OCI-LY7 (cell line): ENCODE measurements around the gene BTAF1. TPM values are rescaled to one million over a fixed set of nuclear protein-coding genes. Genes with fewer than 3 reads are reported as not detected.

Experiments used
- BruUV-seq: library from RNA; stranded (reverse); fragments of 400-500 nt; replicated peaks from 2 replicates; lab custom pipeline; 2021; lab: Mats Ljungman, UMichigan
- CTCF ChIA-PET: fragments of 300-600 bp; sonication (Branson Sonifier 250); formaldehyde crosslinking; loops from one replicate; lab custom pipeline; 2022; ENCODE audit warnings: antibody characterized with exemption; ENCODE audit not compliant: unreplicated experiment; lab: Charles Lee
- POLR2A ChIA-PET: fragments of 300-600 bp; sonication (Branson Sonifier 250); formaldehyde crosslinking; loops from one replicate; lab custom pipeline; 2022; ENCODE audit warnings: antibody characterized with exemption; lab: Charles Lee
- DNase-seq: peaks from one replicate; pipeline ENCODE4 v3.0.0-alpha.2; 2015; ENCODE audit warnings: low spot score
- H2AFZ ChIP-seq: fragments of 200-600 bp; sonication (generic), shearing (Covaris generic); 2 replicates; pipeline ENCODE4 v1.6.1; 2014; ENCODE audit warnings: mild to moderate bottlenecking, antibody characterized with exemption, low read length, moderate library complexity
- H3K27ac ChIP-seq: fragments of 200-600 bp; sonication (generic); 2 replicates; pipeline ENCODE4 v1.5.1; 2014; ENCODE audit warnings: mixed run types, low read depth, mild to moderate bottlenecking, moderate library complexity, low read length, inconsistent platforms; ENCODE audit not compliant: poor library complexity, severe bottlenecking
- H3K36me3 ChIP-seq: fragments of 200-600 bp; sonication (generic); 2 replicates; pipeline ENCODE4 v1.6.1; 2014; ENCODE audit warnings: mild to moderate bottlenecking, antibody characterized with exemption, low read length, moderate library complexity, mixed read lengths; ENCODE audit not compliant: insufficient read depth
- H3K4me1 ChIP-seq: fragments of 200-600 bp; sonication (generic); 2 replicates; pipeline ENCODE4 v1.5.1; 2014; ENCODE audit warnings: mild to moderate bottlenecking, low read length; ENCODE audit not compliant: insufficient read depth, poor library complexity, severe bottlenecking
- H3K4me2 ChIP-seq: fragments of 200-600 bp; sonication (generic); 2 replicates; pipeline ENCODE4 v1.6.1; 2014; ENCODE audit warnings: mild to moderate bottlenecking, low read length
- H3K4me3 ChIP-seq: fragments of 200-600 bp; sonication (generic); 2 replicates; pipeline ENCODE4 v1.5.1; 2014; ENCODE audit warnings: mild to moderate bottlenecking, low read depth, low read length; ENCODE audit not compliant: poor library complexity, severe bottlenecking
- H3K79me2 ChIP-seq: fragments of 200-600 bp; sonication (generic); 2 replicates; pipeline ENCODE4 v1.6.1; 2016; ENCODE audit warnings: low read depth, mild to moderate bottlenecking, low read length, moderate library complexity, mixed read lengths; ENCODE audit not compliant: insufficient read depth
- H3K9me2 ChIP-seq: fragments of 200-600 bp; sonication (generic); 2 replicates; pipeline ENCODE4 v1.6.1; 2016; ENCODE audit warnings: mild to moderate bottlenecking, low read length, mixed read lengths; ENCODE audit not compliant: insufficient read depth
- H3K9me3 ChIP-seq: fragments of 200-600 bp; sonication (generic); 2 replicates; pipeline ENCODE4 v1.6.1; 2014; ENCODE audit warnings: mild to moderate bottlenecking, mixed run types, low read length, mixed read lengths
- H4K20me1 ChIP-seq: fragments of 200-600 bp; sonication (generic); 2 replicates; pipeline ENCODE4 v1.6.1; 2014; ENCODE audit warnings: mild to moderate bottlenecking, antibody characterized with exemption, low read length, moderate library complexity, mixed read lengths; ENCODE audit not compliant: insufficient read depth
- CTCF ChIP-seq: fragments of 200-600 bp; sonication (generic); conservative IDR thresholded peaks from 2 replicates; pipeline ENCODE4 v1.5.1; 2014; ENCODE audit warnings: mild to moderate bottlenecking, antibody characterized with exemption, low read length, moderate library complexity, mixed read lengths
- EZH2phosphoT487 ChIP-seq: fragments of 200-600 bp; sonication (generic); IDR thresholded peaks from 2 replicates; pipeline ENCODE4 v1.6.1; 2018; ENCODE audit warnings: low read depth, borderline replicate concordance, mild to moderate bottlenecking, mixed run types, antibody characterized with exemption, low read length, moderate library complexity, mixed read lengths
- intact Hi-C: fragments of 100-400 bp; cut with micrococcal nuclease; formaldehyde crosslinking; loops from one replicate; pipeline ENCODE4 v1.10.0; 2022; ENCODE audit not compliant: unreplicated experiment
- total RNA-seq, 2 experiments: library from RNA; depleted of rRNA in 1 of 2; stranded (reverse); fragments of >200 nt in 1 of 2; shearing (Covaris generic) in 1 of 2; gene quantifications; 2 replicates each; pipeline ENCODE4 v1.2.3, GENCODE V29; 2014 to 2022

The BTAF1 gene
- total RNA-seq, 2 experiments from 2014 or later: 65.1 to 95.6 TPM

- Histone ChIP-seq H3K36me3 (peaks cover 6% of the 10 kb centered on the region), H3K27ac (no peak overlapping the region), H3K9me2 (no peaks in the 10 kb centered on the region), H3K9me3 (no peaks in the 10 kb centered on the region), H2AFZ (no peak overlapping the region), H4K20me1 (no peaks in the 10 kb centered on the region), H3K79me2 (no peaks in the 10 kb centered on the region), H3K4me3 (no peak overlapping the region), H3K4me1 (no peaks in the 10 kb centered on the region), H3K4me2 (no peak overlapping the region)
- intact Hi-C loops: no loop called here
- TF ChIP-seq CTCF (no peak), EZH2phosphoT487 (no peak)
- DNase-seq: no peak
- no TSS peak for BruUV-seq
- ChIA-PET CTCF (no interaction called here), POLR2A (interaction anchor here (0.5 to 0.6 kb wide), 2 partner anchors 264 to 394 kb away, joined by 3 read pairs; no protein-coding TSS in a partner anchor)
These were observed 115.4 kb downstream of the BTAF1 start for GRCh38 chr10:92038949-92039348.

GRCh38 chr10:92042541-92042940, 119.0 kb downstream of the BTAF1 start:
- Histone ChIP-seq H3K36me3 (no peaks in the 10 kb centered on the region), H3K9me3 (no peaks in the 10 kb centered on the region), H3K4me3 (no peak overlapping the region), H3K4me1 (peaks cover 4% of the 10 kb centered on the region), H4K20me1 (no peaks in the 10 kb centered on the region), H2AFZ (no peak overlapping the region), H3K9me2 (no peaks in the 10 kb centered on the region), H3K4me2 (no peak overlapping the region), H3K79me2 (no peaks in the 10 kb centered on the region), H3K27ac (no peak overlapping the region)
- POLR2A ChIA-PET: no interaction called here
- CTCF ChIA-PET: no interaction called here
- BruUV-seq: no TSS peak
- DNase-seq: no peak
- intact Hi-C loops: no loop called here
- no peak for TF ChIP-seq EZH2phosphoT487
- TF ChIP-seq CTCF: no peak

GRCh38 chr10:92045641-92046106, 122.1 kb downstream of the BTAF1 start:
- ChIA-PET CTCF (no interaction called here), POLR2A (no interaction called here)
- H2AFZ ChIP-seq: no peak overlapping the region
- no peak for DNase-seq
- no peaks in the 10 kb centered on the region for H4K20me1 ChIP-seq
- no peaks in the 10 kb centered on the region for H3K9me3 ChIP-seq
- H3K27ac ChIP-seq: no peak overlapping the region
- no peaks in the 10 kb centered on the region for H3K36me3 ChIP-seq
- no peak overlapping the region for H3K4me2 ChIP-seq
- TF ChIP-seq EZH2phosphoT487: no peak
- no peak for TF ChIP-seq CTCF
- H3K9me2 ChIP-seq: no peaks in the 10 kb centered on the region
- no TSS peak for BruUV-seq
- H3K4me3 ChIP-seq: no peak overlapping the region
- no peaks in the 10 kb centered on the region for H3K79me2 ChIP-seq
- intact Hi-C loops: no loop called here
- peaks cover 15% of the 10 kb centered on the region for H3K4me1 ChIP-seq
